ENCODE data around the gene GPR157.

GRCh38 chr1:9088807-9089206 is 40.1 kb downstream of the GPR157 start:
- TF ChIP-seq CTCF (conservative IDR thresholded peaks at IDR 0.05; ENCODE audit: low read length), result no peak
- TF ChIP-seq EZH2phosphoT487 (IDR thresholded peaks at IDR 0.05; ENCODE audit: borderline replicate concordance), result no peak

Data from Loucy (cell line).